HG02884 (cell line): ENCODE results near the gene NTRK2.
"Not testable (repeated sequence)": the region's sequence is repeated elsewhere in the genome, so short reads cannot be mapped to it uniquely, and the experiment has no call there.

Experiments used
- ATAC-seq: cut with Tn5 transposase; IDR thresholded peaks from one replicate; pipeline ENCODE4 v1.9.1; 2021; ENCODE audit warnings: mild to moderate bottlenecking, moderate library complexity; ENCODE audit not compliant: unreplicated experiment

Gene NTRK2

DNA sequence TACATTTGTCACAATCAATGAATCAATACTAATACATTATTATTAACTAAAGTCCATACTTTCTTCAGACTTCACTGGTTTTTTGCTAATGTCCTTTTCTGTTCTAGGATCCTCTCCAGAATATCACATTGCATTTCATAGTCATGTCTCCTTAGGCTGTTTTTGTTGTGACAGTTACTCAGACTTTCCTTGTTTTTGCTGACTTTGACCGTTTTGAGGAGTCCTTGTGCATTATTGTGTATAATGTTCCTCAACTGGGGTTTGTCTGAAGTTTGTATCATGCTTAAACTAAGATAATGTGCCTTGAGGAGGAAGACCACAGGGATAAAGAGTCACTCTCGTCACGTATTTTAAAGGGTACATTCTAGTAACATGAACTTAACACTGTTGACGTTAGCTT lies 376.9 kb downstream of the NTRK2 start:
- no peak for ATAC-seq

DNA sequence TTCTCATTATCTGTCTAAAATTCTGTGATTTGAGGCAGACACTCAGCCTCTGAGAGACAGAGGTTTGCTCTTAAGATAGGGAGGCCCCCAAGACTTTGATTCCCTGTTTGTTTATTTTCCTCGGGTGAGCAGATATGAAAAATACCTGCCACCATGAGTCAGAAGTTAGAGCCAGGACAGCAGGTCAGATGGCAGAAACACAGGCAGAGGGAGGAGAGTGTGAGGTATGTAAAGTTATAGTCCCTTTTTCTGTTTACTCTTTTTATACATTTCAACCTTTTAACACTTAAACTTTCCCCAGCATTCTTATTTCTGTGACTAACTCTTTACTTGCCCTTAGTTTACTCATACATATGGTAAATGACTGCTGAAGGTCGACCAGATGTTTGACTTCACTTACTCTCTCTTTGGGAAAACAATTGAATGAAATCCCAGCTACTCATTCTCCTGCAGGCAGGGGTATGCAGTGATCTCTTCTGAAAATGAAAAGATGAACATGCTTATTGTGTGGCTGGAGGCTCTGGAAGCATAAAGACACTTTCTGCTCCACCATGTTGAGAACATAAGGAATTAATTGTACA lies 383.8 kb downstream of the NTRK2 start:
- no peak for ATAC-seq

DNA sequence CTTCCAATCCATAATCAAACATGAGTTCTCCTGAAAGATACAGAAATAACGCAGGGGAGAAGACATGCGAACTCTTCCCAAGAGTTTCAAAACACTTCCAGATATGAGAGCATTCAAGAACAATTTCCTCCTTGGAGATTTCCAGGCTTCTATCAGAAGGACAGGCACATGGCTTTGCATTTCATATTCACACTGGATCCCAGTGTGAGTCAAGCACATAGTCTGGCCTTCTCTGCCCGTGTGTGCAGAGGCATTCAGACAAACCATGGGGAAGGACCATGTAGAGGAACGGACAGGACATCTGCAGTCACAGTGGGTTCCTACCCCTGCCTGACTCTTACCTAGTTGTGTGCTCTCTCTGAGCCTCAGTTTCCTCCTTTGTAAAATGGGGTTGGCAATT lies 384.5 kb downstream of the NTRK2 start:
- ATAC-seq, result no peak

DNA sequence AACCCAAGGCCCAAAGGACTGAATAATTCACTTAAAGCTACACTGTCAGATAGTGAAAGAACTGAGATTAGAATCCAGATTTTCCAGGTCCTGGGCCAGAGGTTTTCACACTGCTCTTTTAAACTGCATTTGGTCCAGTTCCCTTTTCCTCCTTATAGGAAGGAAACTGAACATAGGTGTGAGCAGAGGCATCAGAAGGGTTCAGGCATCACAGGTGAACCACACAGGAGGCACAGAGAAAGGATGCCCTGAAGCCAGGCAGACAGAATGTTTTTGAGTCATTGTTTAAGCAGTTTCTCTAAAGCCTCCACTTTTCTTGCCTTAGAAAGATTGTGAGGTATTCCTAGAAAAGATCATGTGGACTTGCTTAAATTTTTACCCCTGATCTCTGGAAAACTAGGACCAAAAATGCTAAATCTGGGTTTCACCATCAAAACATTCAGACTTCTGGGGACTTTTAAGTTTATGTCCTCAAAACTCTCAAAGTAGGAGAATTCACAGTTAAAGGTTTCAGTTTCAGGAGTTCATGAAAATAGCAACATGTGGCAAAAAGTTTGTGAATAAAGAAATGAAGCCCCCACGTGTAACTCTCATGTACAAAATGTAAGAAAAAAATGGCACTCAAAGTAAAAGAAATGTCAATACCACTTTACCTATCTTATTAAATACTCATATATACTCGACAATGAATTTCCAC lies 386.1 kb downstream of the NTRK2 start:
- ATAC-seq, result peak; percentile 50

DNA sequence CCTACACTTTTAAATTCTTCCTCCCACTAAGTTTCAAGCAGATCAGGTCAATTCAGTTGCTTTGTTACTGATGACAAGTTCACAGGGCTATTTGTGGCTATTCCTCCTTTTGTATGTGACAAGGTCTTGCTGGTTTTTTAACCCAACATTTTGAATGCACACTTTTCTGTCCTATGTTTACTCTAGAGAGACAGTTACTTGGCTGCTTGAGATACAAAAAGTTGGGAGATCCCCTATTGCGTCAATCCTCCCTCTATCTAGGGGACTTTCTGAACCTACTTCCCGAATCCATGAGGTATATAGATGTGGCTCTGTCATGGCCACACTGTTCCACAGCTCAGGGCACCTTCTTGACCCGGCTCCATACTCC lies 386.7 kb downstream of the NTRK2 start:
- ATAC-seq, result peak; percentile 61

DNA sequence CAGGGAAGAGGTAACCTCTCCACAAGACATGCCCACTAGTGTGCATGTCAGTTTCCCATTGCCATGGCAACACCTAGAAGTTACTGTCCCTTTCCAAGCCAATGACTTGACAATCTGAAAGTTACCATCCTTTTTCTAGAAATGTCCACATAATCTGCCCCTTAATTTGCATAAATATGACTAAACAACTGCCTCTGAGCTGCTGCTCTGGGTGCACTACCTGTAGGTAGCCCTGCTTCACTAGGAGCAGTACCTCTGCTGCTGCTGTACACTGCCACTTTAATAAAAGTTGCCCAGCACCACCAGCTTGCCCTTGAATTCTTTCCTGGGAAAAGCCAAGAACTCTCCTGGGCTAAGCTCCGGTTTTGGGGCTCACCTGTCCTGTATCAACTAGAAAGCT lies 392.4 kb downstream of the NTRK2 start:
- no peak for ATAC-seq

DNA sequence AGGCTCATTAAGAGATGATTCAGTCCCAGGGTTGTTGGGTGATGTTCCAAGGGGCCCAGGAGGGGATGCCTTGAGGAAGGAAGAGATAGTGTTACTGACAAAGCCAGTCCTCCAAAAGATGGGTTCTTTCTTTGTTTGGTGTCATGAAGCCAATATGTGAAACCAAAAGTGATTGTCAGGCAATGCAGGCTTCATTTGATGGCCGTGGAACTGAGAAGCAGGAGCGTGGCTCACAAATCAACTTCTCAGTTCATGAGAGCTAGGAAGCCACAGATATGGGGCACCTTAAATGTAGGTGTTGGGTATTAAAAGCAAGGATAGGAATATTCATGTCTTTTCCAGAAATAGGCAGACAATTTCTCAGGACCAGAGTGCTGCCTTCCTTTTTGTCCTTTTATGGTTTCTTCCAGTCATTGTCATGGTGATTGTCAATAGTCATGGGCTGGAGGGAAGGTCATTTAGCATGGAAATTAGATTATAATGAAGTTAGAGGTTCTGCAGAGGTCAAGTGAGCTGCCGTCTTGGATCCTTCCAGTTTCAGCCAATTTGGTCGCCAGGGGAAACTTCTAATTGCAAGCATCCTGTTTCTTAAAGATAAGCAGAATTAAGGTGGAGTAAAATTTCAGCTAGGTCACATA lies 393.0 kb downstream of the NTRK2 start:
- no peak for ATAC-seq

DNA sequence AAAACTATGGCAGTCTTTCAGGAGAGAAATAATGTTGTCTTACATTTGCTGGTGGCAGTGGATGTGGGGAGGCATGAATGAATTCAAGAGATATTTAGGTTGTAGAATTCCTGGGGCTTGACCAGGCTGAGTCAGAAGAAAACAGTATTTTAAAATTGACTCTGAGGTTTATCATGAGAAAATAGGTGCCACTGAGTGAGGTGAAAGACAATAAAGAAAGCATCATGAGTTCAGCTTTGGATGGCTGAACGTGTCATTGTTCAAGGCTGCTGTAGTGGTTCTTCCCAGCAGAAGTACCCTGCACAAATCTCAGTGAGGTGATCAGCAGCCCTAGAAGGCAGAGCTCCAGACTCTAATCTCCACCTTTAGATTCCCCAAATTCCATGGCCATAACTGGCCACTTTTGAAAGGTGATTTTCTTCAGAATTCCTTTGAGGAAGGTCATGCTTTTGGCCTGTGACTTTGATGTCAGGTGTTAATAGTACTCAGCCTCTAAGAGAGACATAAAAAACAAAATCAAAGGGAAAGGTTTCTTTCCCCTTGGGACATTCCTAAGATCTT lies 395.4 kb downstream of the NTRK2 start:
- ATAC-seq, result no peak

DNA sequence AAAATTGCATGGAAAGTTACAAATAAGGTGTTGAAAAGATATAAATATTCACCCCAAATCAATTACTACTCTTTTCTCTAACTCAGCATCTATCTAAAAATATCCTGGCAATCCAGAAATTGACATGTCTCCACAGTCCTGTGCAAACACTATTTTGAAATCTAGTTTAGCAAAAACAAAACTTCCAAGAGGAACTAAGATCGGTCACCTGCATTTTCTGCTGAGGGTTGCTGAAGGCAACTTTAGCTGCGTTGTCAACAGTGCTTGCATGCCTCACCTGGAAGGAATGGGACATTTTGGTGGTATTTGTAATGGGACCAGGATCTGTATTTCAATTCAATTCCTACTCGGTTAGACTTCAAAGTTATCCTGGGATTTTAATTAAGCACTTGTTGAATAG lies 398.3 kb downstream of the NTRK2 start:
- ATAC-seq, result peak; percentile 88

DNA sequence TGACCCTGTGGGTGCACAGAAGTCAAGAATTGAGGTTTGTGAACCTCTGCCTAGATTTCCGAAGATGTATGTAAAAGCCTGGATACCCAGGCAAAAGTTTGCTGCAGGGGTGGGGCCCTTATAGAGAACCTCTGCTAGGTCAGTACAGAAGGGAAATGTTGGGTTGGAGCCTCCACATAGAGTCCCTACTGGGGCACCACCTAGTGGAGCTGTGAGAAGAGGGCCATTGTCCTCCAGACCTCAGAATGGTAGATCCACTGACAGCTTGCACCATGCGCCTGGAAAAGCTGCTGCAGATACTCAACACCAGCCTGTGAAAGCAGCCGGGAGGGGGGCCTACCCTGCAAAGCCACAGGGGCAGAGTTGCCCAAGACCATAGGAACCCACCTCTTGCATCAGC lies 399.9 kb downstream of the NTRK2 start:
- ATAC-seq, result not testable (repeated sequence)
